ENCODE measurements around the gene ULBP2.
"Not testable (repeated sequence)": the region's sequence is repeated elsewhere in the genome, so short reads cannot be mapped to it uniquely, and the experiment has no call there.

The ULBP2 gene

GRCh38 chr6:149925974-149926777 is 15.6 kb upstream of the ULBP2 start:
- no peak overlapping the region for H3K9ac ChIP-seq

GRCh38 chr6:149927025-149927424 is 14.8 kb upstream of the ULBP2 start:
- H3K27ac ChIP-seq, H3K4me2 ChIP-seq, H3K36me3 ChIP-seq, H3K4me3 ChIP-seq, H4K20me1 ChIP-seq, H3K9ac ChIP-seq: not testable (repeated sequence)
- Histone ChIP-seq H3K27me3 (peaks cover 91% of the 10 kb centered on the region), H3K4me1 (peaks cover 10% of the 10 kb centered on the region; the same call in 1 of the 2 replicates), H3K9me3 (peaks cover 32% of the 10 kb centered on the region)

More at GRCh38 chr6:149925974-149926777, 15.6 kb upstream of the ULBP2 start:
- H4K20me1 ChIP-seq: peaks cover 4% of the 10 kb centered on the region; the same call in 1 of the 2 replicates
- peaks cover 94% of the 10 kb centered on the region for H3K27me3 ChIP-seq
- no peaks in the 10 kb centered on the region for H3K36me3 ChIP-seq
- peaks cover 10% of the 10 kb centered on the region; the same call in 1 of the 2 replicates for H3K4me1 ChIP-seq
- H3K27ac ChIP-seq: no peak overlapping the region
- TF ChIP-seq Cebpa-rat (IDR thresholded peaks at IDR 0.05): no peak
- peaks cover 38% of the 10 kb centered on the region for H3K9me3 ChIP-seq
- H3K4me3 ChIP-seq: peak overlapping the region; percentile 60
- peak overlapping the region; percentile 72 for H3K4me2 ChIP-seq

- no peak for TF ChIP-seq Cebpa-rat (IDR thresholded peaks at IDR 0.05)
- Histone ChIP-seq H3K36me3 (no peaks in the 10 kb centered on the region), H3K27me3 (peaks cover 77% of the 10 kb centered on the region), H3K4me3 (no peak overlapping the region), H4K20me1 (peaks cover 4% of the 10 kb centered on the region; the same call in 1 of the 2 replicates), H3K4me1 (peaks cover 10% of the 10 kb centered on the region; the same call in 1 of the 2 replicates), H3K9me3 (peaks cover 9% of the 10 kb centered on the region; the same call in 1 of the 2 replicates), H3K9ac (no peak overlapping the region), H3K4me2 (no peak overlapping the region), H3K27ac (no peak overlapping the region)
These were observed 12.4 kb upstream of the ULBP2 start for GRCh38 chr6:149929422-149929821.

GRCh38 chr6:149931501-149931900 is 10.3 kb upstream of the ULBP2 start:
- Histone ChIP-seq H3K36me3 (no peaks in the 10 kb centered on the region), H3K4me1 (no peaks in the 10 kb centered on the region), H3K9me3 (peaks cover 3% of the 10 kb centered on the region; the same call in 1 of the 2 replicates), H3K27me3 (peaks cover 77% of the 10 kb centered on the region), H3K4me2 (no peak overlapping the region), H3K4me3 (no peak overlapping the region), H3K9ac (no peak overlapping the region), H3K27ac (no peak overlapping the region), H4K20me1 (peaks cover 13% of the 10 kb centered on the region; the same call in 1 of the 2 replicates)
- TF ChIP-seq Cebpa-rat (IDR thresholded peaks at IDR 0.05): no peak

- H3K4me3 ChIP-seq: no peak overlapping the region
- H3K4me1 ChIP-seq: no peaks in the 10 kb centered on the region
- H3K27me3 ChIP-seq: peaks cover 79% of the 10 kb centered on the region
- H3K9ac ChIP-seq: no peak overlapping the region
- no peak for TF ChIP-seq Cebpa-rat (IDR thresholded peaks at IDR 0.05)
- peaks cover 24% of the 10 kb centered on the region for H4K20me1 ChIP-seq
- H3K9me3 ChIP-seq: no peaks in the 10 kb centered on the region
- no peak overlapping the region for H3K27ac ChIP-seq
- no peaks in the 10 kb centered on the region for H3K36me3 ChIP-seq
- no peak overlapping the region for H3K4me2 ChIP-seq
These were observed 8.8 kb upstream of the ULBP2 start for GRCh38 chr6:149933036-149933435.

GRCh38 chr6:149933461-149933860 is 8.4 kb upstream of the ULBP2 start:
- Histone ChIP-seq H3K9ac (no peak overlapping the region), H3K9me3 (no peaks in the 10 kb centered on the region), H4K20me1 (peaks cover 28% of the 10 kb centered on the region), H3K27me3 (peaks cover 81% of the 10 kb centered on the region), H3K36me3 (no peaks in the 10 kb centered on the region), H3K4me2 (no peak overlapping the region), H3K4me3 (no peak overlapping the region), H3K4me1 (peaks cover 3% of the 10 kb centered on the region), H3K27ac (no peak overlapping the region)
- no peak for TF ChIP-seq Cebpa-rat (IDR thresholded peaks at IDR 0.05)

- Histone ChIP-seq H3K4me1 (peaks cover 9% of the 10 kb centered on the region), H3K9me3 (no peaks in the 10 kb centered on the region), H4K20me1 (peaks cover 38% of the 10 kb centered on the region), H3K4me3 (no peak overlapping the region), H3K4me2 (no peak overlapping the region), H3K27me3 (peaks cover 81% of the 10 kb centered on the region), H3K36me3 (no peaks in the 10 kb centered on the region), H3K27ac (no peak overlapping the region), H3K9ac (no peak overlapping the region)
- no peak for TF ChIP-seq Cebpa-rat (IDR thresholded peaks at IDR 0.05)
These were observed 7.3 kb upstream of the ULBP2 start for GRCh38 chr6:149934249-149935156.

GRCh38 chr6:149935246-149935645 is 6.6 kb upstream of the ULBP2 start:
- no peak overlapping the region for H3K9ac ChIP-seq
- H3K36me3 ChIP-seq: no peaks in the 10 kb centered on the region
- peaks cover 81% of the 10 kb centered on the region for H3K27me3 ChIP-seq
- no peaks in the 10 kb centered on the region for H3K9me3 ChIP-seq
- H3K4me2 ChIP-seq: no peak overlapping the region
- H3K4me1 ChIP-seq: peaks cover 9% of the 10 kb centered on the region
- no peak overlapping the region for H3K4me3 ChIP-seq
- peaks cover 46% of the 10 kb centered on the region for H4K20me1 ChIP-seq
- no peak overlapping the region for H3K27ac ChIP-seq
- TF ChIP-seq Cebpa-rat (IDR thresholded peaks at IDR 0.05): no peak

- H3K4me1 ChIP-seq: peaks cover 9% of the 10 kb centered on the region
- no peak overlapping the region for H3K9ac ChIP-seq
- TF ChIP-seq Cebpa-rat (IDR thresholded peaks at IDR 0.05): no peak
- no peak overlapping the region for H3K4me2 ChIP-seq
- H3K27ac ChIP-seq: no peak overlapping the region
- no peak overlapping the region for H3K4me3 ChIP-seq
- peaks cover 50% of the 10 kb centered on the region for H4K20me1 ChIP-seq
- H3K9me3 ChIP-seq: 0 out of 2 replicates have a peak, but pooled peaks cover 3% of the 10 kb centered on the region
- H3K27me3 ChIP-seq: peaks cover 81% of the 10 kb centered on the region
- no peaks in the 10 kb centered on the region for H3K36me3 ChIP-seq
These were observed 6.1 kb upstream of the ULBP2 start for GRCh38 chr6:149935668-149936067.

Data from BLaER1 (cell line).